ENCODE data around the gene MED14. TPM values are rescaled to one million over a fixed set of nuclear protein-coding genes. Genes with fewer than 3 reads are reported as not detected.

MED14 gene
- total RNA-seq, 1 donor from 2014 or later = 35.2 TPM

- no peak for TF ChIP-seq CTCF (IDR thresholded peaks at IDR 0.05)
- Histone ChIP-seq H3K9me3 (no peaks in the 10 kb centered on the region), H3K27me3 (no peaks in the 10 kb centered on the region), H3K4me3 (no peak overlapping the region), H3K4me1 (no peaks in the 10 kb centered on the region), H3K36me3 (peaks cover 4% of the 10 kb centered on the region), H3K27ac (no peak overlapping the region)
- no peak for ATAC-seq
- intact Hi-C loops (cut with DNase I) = no loop called here
- no peak for DNase-seq
These were observed 112.7 kb downstream of the MED14 start for GRCh38 chrX:40622479-40623138.

GRCh38 chrX:40617566-40617965, 117.8 kb downstream of the MED14 start:
- H3K27ac ChIP-seq = no peak overlapping the region
- no peaks in the 10 kb centered on the region for H3K4me1 ChIP-seq
- H3K4me3 ChIP-seq = no peak overlapping the region
- DNase-seq (no peak), ATAC-seq (no peak)
- intact Hi-C loops (cut with DNase I) = no loop called here
- no peaks in the 10 kb centered on the region for H3K9me3 ChIP-seq
- H3K36me3 ChIP-seq = no peaks in the 10 kb centered on the region
- TF ChIP-seq CTCF (IDR thresholded peaks at IDR 0.05) = no peak
- H3K27me3 ChIP-seq = no peaks in the 10 kb centered on the region

- TF ChIP-seq CTCF (IDR thresholded peaks at IDR 0.05) = no peak
- Histone ChIP-seq H3K4me1 (no peaks in the 10 kb centered on the region), H3K27ac (no peak overlapping the region), H3K4me3 (no peak overlapping the region), H3K9me3 (no peaks in the 10 kb centered on the region), H3K36me3 (no peaks in the 10 kb centered on the region), H3K27me3 (no peaks in the 10 kb centered on the region)
- DNase-seq (no peak), ATAC-seq (no peak)
- intact Hi-C loops (cut with DNase I) = no loop called here
These were observed 119.4 kb downstream of the MED14 start for GRCh38 chrX:40615976-40616375.

GRCh38 chrX:40612511-40612910, 122.8 kb downstream of the MED14 start:
- ATAC-seq (no peak), DNase-seq (no peak)
- intact Hi-C loops (cut with DNase I) = no loop called here
- Histone ChIP-seq H3K9me3 (no peaks in the 10 kb centered on the region), H3K36me3 (no peaks in the 10 kb centered on the region), H3K4me3 (no peak overlapping the region), H3K27me3 (no peaks in the 10 kb centered on the region), H3K27ac (no peak overlapping the region), H3K4me1 (no peaks in the 10 kb centered on the region)
- TF ChIP-seq CTCF (IDR thresholded peaks at IDR 0.05) = no peak

GRCh38 chrX:40607381-40607780, 128.0 kb downstream of the MED14 start:
- H3K27ac ChIP-seq = no peak overlapping the region
- H3K9me3 ChIP-seq = no peaks in the 10 kb centered on the region
- no peaks in the 10 kb centered on the region for H3K36me3 ChIP-seq
- ATAC-seq = no peak
- intact Hi-C loops (cut with DNase I) = no loop called here
- no peak for TF ChIP-seq CTCF (IDR thresholded peaks at IDR 0.05)
- no peaks in the 10 kb centered on the region for H3K27me3 ChIP-seq
- no peak overlapping the region for H3K4me3 ChIP-seq
- no peak for DNase-seq
- H3K4me1 ChIP-seq = no peaks in the 10 kb centered on the region

- H3K36me3 ChIP-seq = peaks cover 33% of the 10 kb centered on the region
- no peaks in the 10 kb centered on the region for H3K27me3 ChIP-seq
- H3K27ac ChIP-seq = no peak overlapping the region
- H3K4me1 ChIP-seq = no peaks in the 10 kb centered on the region
- DNase-seq (no peak), ATAC-seq (no peak)
- H3K4me3 ChIP-seq = no peak overlapping the region
- no peaks in the 10 kb centered on the region for H3K9me3 ChIP-seq
- no peak for TF ChIP-seq CTCF (IDR thresholded peaks at IDR 0.05)
- intact Hi-C loops (cut with DNase I) = no loop called here
These were observed 131.9 kb downstream of the MED14 start for GRCh38 chrX:40603446-40603845.

All from upper lobe of right lung (tissue), 1 donor.